Mucosa of stomach (tissue), 1 donor: ENCODE measurements around the gene TPM4.

Experiments
- H3K27me3 ChIP-seq: one replicate; pipeline ENCODE4 v1.7.0; 2013; ENCODE audit warnings: mild to moderate bottlenecking, low read length; ENCODE audit not compliant: control insufficient read depth, insufficient read depth
- H3K36me3 ChIP-seq: one replicate; pipeline ENCODE4 v1.7.0; 2013; ENCODE audit warnings: low read length; ENCODE audit not compliant: control insufficient read depth, insufficient read depth
- H3K4me1 ChIP-seq: one replicate; pipeline ENCODE4 v1.7.0; 2013; ENCODE audit warnings: mild to moderate bottlenecking, low read length; ENCODE audit not compliant: control insufficient read depth, insufficient read depth
- H3K4me3 ChIP-seq: one replicate; pipeline ENCODE4 v1.7.0; 2013; ENCODE audit warnings: low read length
- H3K9ac ChIP-seq: one replicate; pipeline ENCODE4 v1.7.0; 2013; ENCODE audit warnings: mild to moderate bottlenecking, low read length, moderate library complexity
- H3K9me3 ChIP-seq: one replicate; pipeline ENCODE4 v1.7.0; 2013; ENCODE audit warnings: mild to moderate bottlenecking, low read length, moderate library complexity; ENCODE audit not compliant: control insufficient read depth
- donor health status: Pancreatic carcinoma.

The TPM4 gene

DNA sequence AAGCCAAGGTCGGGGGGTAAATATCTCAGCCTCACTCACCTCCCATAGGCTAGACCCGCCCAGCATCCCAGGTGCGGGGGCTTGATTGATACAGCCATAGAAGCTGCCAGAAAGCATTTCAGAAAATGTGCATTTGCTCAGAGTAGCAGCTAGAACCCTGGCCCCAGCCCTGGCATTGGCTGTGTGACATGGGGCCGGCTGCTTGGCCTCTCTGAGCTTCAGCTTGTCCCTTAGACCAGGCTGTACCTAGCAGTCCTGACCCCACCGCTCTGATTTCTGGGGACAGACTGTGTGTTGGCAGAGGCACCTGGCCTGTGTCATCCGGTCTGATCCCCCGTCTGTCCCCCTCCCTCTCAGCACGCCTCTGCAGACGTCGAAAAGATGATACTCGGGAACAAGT lies 50.8 kb downstream of the TPM4 start:
- no peak overlapping the region for H3K4me3 ChIP-seq
- peaks cover 24% of the 10 kb centered on the region for H3K36me3 ChIP-seq
- no peaks in the 10 kb centered on the region for H3K9me3 ChIP-seq
- no peak overlapping the region for H3K9ac ChIP-seq
- no peaks in the 10 kb centered on the region for H3K27me3 ChIP-seq
- H3K4me1 ChIP-seq, result peaks cover 23% of the 10 kb centered on the region

DNA sequence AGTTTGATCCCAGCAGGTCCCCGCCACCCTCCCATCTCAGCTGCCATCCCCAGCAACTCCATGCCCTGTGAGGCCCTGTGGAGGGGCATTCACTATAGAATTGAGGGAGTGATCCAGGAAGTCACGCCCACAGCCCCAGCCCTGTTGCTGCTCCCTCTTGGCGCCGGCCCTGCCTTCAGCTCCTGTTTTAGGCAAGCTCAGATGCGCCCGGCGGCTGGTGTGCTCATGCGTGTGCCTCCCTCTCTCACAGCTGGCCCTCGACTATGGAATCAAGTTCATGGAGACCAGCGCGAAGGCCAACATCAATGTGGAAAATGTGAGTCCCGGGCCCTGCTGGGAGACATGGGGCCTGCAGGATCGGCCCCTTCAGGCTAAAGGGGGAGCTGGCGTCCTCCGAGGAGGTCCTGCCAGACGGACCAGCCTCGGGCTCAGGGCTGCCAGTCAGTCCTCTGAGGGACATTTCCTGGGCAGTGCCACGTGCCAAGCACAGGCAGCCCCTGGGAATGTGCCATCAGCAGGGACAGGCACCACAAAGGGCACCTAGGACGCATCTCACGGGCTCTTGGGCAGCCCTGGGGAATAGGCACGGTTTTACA lies 51.6 kb downstream of the TPM4 start:
- H3K9me3 ChIP-seq, result no peaks in the 10 kb centered on the region
- H3K36me3 ChIP-seq, result peaks cover 21% of the 10 kb centered on the region
- H3K9ac ChIP-seq, result no peak overlapping the region
- H3K4me1 ChIP-seq, result peaks cover 23% of the 10 kb centered on the region
- H3K27me3 ChIP-seq, result no peaks in the 10 kb centered on the region
- H3K4me3 ChIP-seq, result no peak overlapping the region

DNA sequence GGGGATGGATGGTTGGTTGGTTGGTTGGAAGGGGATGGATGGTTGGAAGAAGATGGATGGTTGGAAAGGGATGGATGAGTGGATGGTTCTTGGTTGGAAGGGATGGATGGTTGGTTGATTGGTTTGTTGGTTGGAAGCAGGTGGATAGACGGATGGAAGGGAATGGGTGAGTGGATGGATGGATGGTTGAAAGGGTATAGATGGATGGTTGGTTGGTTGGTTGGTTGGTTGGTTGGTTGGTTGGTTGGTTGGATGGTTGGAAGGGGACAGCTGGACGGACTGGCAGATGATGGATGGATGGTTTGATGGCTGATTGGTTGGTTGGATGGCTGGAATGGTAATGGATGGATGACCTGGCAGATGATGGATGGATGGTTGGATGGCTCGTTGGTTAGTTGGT lies 55.4 kb downstream of the TPM4 start:
- H3K4me1 ChIP-seq, result peaks cover 12% of the 10 kb centered on the region
- no peaks in the 10 kb centered on the region for H3K9me3 ChIP-seq
- H3K4me3 ChIP-seq, result no peak overlapping the region
- no peaks in the 10 kb centered on the region for H3K27me3 ChIP-seq
- H3K9ac ChIP-seq, result no peak overlapping the region
- H3K36me3 ChIP-seq, result peaks cover 16% of the 10 kb centered on the region

DNA sequence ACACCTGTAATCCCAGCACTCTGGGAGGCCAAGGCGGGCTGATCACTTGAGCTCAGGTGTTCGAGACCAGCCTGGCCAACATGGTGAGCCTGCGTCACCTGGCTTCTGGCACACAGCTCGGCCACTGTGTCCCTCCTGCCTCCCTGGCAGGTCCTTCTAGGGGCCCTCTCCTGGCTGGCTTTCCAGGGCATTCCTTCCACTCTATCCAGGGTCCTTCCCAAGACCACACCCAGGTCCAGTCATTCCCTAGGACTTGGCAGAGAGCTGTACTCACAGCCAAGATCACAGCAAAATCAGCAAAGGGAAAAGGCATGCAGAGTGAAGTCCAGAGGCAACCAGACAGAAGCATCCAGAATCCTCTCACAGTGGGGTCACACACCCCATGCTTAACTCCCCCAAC lies 57.5 kb downstream of the TPM4 start:
- Histone ChIP-seq H3K9ac (no peak overlapping the region), H3K4me3 (no peak overlapping the region), H3K9me3 (no peaks in the 10 kb centered on the region), H3K27me3 (no peaks in the 10 kb centered on the region), H3K4me1 (peaks cover 16% of the 10 kb centered on the region), H3K36me3 (peaks cover 10% of the 10 kb centered on the region)

DNA sequence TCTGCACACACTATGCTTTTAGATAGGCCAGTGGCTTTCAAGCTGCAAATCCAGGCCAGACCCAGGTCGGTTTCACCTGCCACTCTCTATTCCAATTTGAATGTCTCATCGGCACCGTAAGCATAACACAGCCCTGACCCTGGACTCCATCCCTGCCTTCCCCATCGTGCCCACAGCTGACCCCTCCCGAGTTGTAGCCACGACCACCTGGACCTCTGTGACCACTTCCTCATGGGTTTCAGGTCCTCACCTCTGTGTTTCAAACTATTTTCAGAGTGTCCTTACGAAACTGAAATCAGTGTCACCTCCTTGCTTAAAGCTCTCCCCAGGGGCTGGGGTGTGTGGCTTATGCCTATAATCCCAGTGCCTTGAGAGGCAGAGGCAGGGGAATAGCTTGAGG lies 58.2 kb downstream of the TPM4 start:
- H3K4me1 ChIP-seq, result peaks cover 16% of the 10 kb centered on the region
- H3K36me3 ChIP-seq, result peaks cover 5% of the 10 kb centered on the region
- no peaks in the 10 kb centered on the region for H3K27me3 ChIP-seq
- no peaks in the 10 kb centered on the region for H3K9me3 ChIP-seq
- no peak overlapping the region for H3K9ac ChIP-seq
- H3K4me3 ChIP-seq, result no peak overlapping the region

DNA sequence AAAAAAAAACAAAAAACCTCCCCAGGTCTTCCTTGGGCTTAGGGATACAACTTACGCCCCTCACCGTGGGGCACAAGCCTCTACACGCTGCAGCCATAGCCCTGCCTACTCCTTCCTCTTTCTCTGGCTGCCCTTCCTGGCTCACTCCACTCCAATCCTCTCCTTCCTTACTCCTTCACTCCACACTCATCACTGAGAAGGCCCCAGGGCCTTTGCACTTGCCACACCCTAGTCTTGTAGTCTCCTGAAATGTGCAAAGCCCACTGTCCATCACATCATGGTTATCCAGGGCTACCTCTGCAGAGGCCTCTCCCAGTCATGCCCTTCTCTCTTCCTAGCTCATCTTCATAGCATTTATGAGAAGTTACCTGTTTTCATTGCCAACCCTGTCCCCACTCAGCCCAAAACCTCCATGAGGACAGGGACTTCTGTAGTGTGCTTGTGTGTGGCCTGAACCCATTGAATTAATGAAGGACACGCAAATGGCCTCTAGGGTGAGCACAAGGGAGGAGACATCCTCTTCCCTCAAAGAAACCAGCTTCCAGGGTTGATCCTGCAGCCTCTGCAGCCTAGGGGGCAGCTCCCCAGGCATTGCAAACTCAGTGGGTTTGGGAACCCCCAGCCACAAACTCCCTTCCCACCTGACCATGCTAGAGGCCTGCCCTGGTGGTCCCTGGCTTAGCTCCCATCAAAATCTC lies 59.3 kb downstream of the TPM4 start:
- Histone ChIP-seq H3K36me3 (peaks cover 5% of the 10 kb centered on the region), H3K4me3 (no peak overlapping the region), H3K9me3 (no peaks in the 10 kb centered on the region), H3K27me3 (no peaks in the 10 kb centered on the region), H3K9ac (no peak overlapping the region), H3K4me1 (peaks cover 16% of the 10 kb centered on the region)

DNA sequence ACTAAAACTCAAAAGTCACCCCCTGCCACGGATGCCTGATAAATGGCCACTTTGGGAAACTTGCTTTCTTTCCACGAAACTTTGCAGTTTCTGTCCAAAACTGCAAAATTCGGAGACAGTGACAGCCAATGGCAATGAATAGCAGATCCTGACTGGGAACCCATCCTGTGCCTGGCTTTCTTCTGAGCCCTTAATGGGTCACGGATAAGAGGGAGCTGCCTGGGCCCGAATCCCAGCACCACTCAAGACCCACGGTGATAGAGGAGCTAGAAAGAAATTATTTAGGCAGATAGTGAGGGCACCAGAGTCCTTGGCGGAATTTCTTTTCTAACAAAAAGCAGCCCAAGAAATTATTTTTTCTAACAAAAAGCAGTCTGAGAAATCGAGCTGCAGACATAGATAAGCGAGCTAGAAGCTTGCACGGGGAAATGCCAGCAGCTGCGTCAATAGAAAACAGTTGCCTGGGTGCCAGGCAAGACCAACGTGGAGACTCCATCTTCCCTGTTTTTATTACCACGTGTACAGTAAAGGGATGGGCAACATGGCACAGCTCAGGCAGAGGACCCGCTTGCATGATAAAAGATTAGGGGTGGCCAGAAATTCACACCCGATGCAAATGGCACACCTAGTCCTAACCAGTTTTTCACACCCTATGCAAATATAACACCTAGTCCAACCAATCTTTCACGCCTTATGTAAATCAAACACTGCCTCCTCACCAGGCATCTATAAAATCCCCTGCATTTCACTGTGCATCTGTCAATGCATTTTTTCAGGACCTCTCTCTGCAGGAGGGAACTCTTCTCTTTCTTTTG lies 60.1 kb downstream of the TPM4 start:
- H3K9ac ChIP-seq, result no peak overlapping the region
- peaks cover 5% of the 10 kb centered on the region for H3K36me3 ChIP-seq
- H3K9me3 ChIP-seq, result no peaks in the 10 kb centered on the region

DNA sequence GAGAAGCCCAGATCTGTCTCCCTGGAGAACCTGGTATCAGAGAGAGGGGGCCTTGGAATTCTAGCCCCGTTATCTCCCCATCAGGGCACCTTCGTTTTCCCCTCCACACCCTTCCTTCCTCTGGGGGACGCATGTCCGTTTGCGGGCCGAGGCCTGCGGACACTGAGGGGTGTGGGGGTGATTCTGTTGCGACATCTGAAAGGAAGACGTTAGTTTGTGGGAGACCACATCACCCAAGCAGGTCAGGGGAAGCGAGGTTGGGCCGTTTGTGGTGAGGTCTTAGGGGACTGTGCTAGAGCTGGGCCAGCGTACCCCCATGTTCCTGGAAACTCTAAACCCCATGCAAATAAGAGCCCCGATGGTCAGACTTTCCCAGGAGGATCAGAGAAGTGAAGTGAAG lies 63.5 kb downstream of the TPM4 start:
- no peaks in the 10 kb centered on the region for H3K9me3 ChIP-seq
- peaks cover 28% of the 10 kb centered on the region for H3K4me1 ChIP-seq
- H3K27me3 ChIP-seq, result no peaks in the 10 kb centered on the region
- H3K9ac ChIP-seq, result no peak overlapping the region
- no peaks in the 10 kb centered on the region for H3K36me3 ChIP-seq
- no peak overlapping the region for H3K4me3 ChIP-seq

More for the DNA sequence above, 60.1 kb downstream of the TPM4 start:
- Histone ChIP-seq H3K27me3 (no peaks in the 10 kb centered on the region), H3K4me1 (peaks cover 16% of the 10 kb centered on the region), H3K4me3 (no peak overlapping the region)

DNA sequence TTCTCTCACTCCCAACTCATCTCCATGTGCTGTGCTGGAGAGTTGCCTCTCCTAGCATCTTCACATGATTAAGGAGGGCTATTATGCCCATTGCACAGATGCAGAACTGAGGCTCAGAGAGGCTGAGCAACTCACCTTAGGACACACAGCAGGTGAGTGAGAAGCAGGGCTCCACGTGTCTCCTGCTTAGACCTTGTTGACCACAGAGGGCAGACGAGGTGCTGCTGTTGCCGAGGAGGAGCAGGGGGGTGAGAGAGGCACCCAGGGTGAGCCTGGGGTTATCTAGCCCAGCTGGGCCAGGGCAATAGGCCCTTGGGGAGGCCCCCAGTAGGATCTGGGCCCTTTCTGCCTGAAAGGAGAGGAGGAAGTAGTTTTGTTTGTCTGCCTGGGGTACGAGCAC lies 64.7 kb downstream of the TPM4 start:
- Histone ChIP-seq H3K4me1 (peaks cover 33% of the 10 kb centered on the region), H3K9ac (no peak overlapping the region), H3K4me3 (no peak overlapping the region), H3K27me3 (no peaks in the 10 kb centered on the region), H3K9me3 (no peaks in the 10 kb centered on the region), H3K36me3 (no peaks in the 10 kb centered on the region)

DNA sequence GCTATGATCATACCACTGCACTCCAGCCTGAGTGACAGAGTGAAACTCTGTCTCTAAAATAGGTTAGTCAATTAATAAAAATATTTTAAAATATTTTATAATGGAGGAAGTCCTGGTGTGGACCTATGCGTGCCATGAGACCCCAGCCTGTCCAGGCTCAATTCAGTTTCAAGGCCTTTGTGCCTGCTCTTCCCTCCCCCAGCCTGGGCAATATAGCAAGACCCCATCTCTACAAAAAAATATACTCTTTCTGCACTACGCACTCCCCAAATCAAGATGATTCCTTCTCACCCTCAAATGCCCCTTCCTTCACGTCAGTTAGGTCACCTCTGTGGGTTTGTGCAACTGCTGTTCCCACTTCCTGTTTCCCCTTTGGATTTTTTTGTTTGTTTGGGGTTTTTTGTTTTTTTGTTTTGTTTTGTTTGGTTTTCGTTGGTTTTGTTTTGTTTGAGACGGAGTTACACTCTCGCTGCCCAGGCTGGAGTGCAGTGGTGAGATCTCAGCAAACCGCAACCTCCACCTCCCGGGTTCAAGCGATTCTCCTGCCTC lies 65.8 kb downstream of the TPM4 start:
- no peaks in the 10 kb centered on the region for H3K36me3 ChIP-seq
- H3K4me1 ChIP-seq, result peaks cover 24% of the 10 kb centered on the region
- H3K4me3 ChIP-seq, result no peak overlapping the region
- no peak overlapping the region for H3K9ac ChIP-seq
- H3K27me3 ChIP-seq, result no peaks in the 10 kb centered on the region
- no peaks in the 10 kb centered on the region for H3K9me3 ChIP-seq

DNA sequence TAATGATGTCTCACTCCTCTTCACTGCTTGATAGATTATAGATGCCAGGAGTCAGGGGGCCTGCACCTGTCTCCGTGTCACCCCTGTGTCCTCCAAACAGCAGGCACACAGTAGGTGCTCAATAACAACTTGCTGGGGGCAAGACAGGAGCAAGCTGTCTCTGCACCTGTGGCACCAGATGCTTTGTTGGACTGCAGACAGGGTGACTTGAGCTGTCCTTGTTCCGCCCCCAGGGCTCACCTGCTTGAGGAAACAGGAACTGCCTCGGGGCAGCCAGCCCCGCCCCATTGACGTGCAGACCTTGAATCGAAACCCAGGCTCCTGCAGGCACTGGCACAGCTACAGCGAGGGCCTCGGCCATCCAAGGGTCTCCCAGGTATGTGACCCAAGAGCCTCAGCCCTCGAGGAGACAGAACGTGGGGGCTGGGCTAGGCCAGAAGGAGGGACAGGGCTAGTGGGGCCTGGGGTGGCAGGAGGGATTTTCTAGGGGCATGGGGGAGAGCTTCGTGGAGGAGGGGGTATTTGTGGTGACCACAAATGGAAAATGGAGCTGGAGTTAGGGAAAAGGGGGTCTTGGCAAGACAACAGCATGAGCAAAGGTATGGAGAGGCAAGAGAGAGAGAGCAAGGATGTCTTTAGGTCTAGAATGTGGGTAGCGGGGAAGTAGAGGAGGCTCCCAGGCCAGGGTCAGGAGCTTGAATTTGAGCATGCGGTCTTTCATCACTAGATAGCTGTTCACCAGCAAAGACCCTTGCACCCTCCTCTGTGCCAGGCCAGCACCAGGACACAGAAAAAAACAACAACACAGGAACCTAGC lies 67.3 kb downstream of the TPM4 start, which contains the start of gene HSH2D:
HSH2D (plus strand) TSS at position 287 of the 817 bp plus-strand sequence. CDS start 5,066 bp downstream, outside the sequence.
- Histone ChIP-seq H3K9ac (peak within 1 kb of the TSS; percentile 83), H3K9me3 (no peaks in the 10 kb centered on the region), H3K27me3 (no peaks in the 10 kb centered on the region), H3K36me3 (no peaks in the 10 kb centered on the region), H3K4me3 (peak within 1 kb of the TSS; percentile 72), H3K4me1 (peaks cover 23% of the 10 kb centered on the region)
